Neutrophil (primary cell): Measurements from ENCODE around the gene RAB1A.
A peak's percentile ranks its signal among the peaks of the same experiment; 100 is the strongest.

ENCODE experiments used
- H3K27ac ChIP-seq: fragments of 200-600 bp; sonication (generic); 2 replicates; pipeline ENCODE4 v1.5.1; 2016; ENCODE audit warnings: mild to moderate bottlenecking, moderate library complexity
- H3K27me3 ChIP-seq: fragments of 200-600 bp; sonication (generic); 2 replicates; pipeline ENCODE4 v1.6.0; 2016; ENCODE audit warnings: mild to moderate bottlenecking
- H3K36me3 ChIP-seq: fragments of 200-600 bp; sonication (generic); 2 replicates; pipeline ENCODE4 v1.5.1; 2017
- H3K4me1 ChIP-seq, 2 experiments: fragments of 200-600 bp in 1 of 2; sonication (generic) in 1 of 2; 1 replicate in 1 of 2; 2 replicates in 1 of 2; pipeline versions ENCODE4 v1.5.1 to v1.6.1; 2013 to 2016; ENCODE audit warnings: low read depth in 1 of 2, low read length in 1 of 2, mild to moderate bottlenecking in 1 of 2, moderate library complexity in 1 of 2; ENCODE audit not compliant: control insufficient read depth in 1 of 2, insufficient read depth in 1 of 2
- H3K4me3 ChIP-seq, 2 experiments: fragments of 200-600 bp in 1 of 2; sonication (generic) in 1 of 2; 1 replicate in 1 of 2; 2 replicates in 1 of 2; pipeline ENCODE4 v1.5.1; 2013 to 2016; ENCODE audit warnings: low read depth in 1 of 2, low read length in 1 of 2, mild to moderate bottlenecking in 1 of 2, moderate library complexity in 1 of 2
- H3K9me3 ChIP-seq: fragments of 200-600 bp; sonication (generic); 2 replicates; pipeline ENCODE4 v1.5.1; 2016
- CTCF ChIP-seq: fragments of 200-600 bp; sonication (generic); IDR thresholded peaks from 2 replicates; pipeline ENCODE4 v1.5.1; 2016; ENCODE audit warnings: antibody characterized with exemption

The RAB1A gene

GRCh38 chr2:65075176-65075575, 54.7 kb downstream of the RAB1A start:
- TF ChIP-seq CTCF, result no peak
- no peak overlapping the region for H3K4me3 ChIP-seq
- peaks cover 84% of the 10 kb centered on the region for H3K36me3 ChIP-seq
- no peaks in the 10 kb centered on the region for H3K27me3 ChIP-seq
- H3K9me3 ChIP-seq, result no peaks in the 10 kb centered on the region
- peaks cover 3 to 5% of the 10 kb centered on the region in 2 experiments for H3K4me1 ChIP-seq
- peak overlapping the region; percentile 33 for H3K27ac ChIP-seq

- no peaks in the 10 kb centered on the region for H3K9me3 ChIP-seq
Observed at GRCh38 chr2:65073879-65074565, 55.9 kb downstream of the RAB1A start.

GRCh38 chr2:65072181-65072970, 57.5 kb downstream of the RAB1A start:
- Histone ChIP-seq H3K4me1 (peaks cover 10 to 11% of the 10 kb centered on the region in 2 experiments), H3K4me3 (no peak overlapping the region), H3K9me3 (no peaks in the 10 kb centered on the region), H3K27ac (peak overlapping the region; percentile 29), H3K27me3 (no peaks in the 10 kb centered on the region), H3K36me3 (peaks cover 58% of the 10 kb centered on the region)
- no peak for TF ChIP-seq CTCF

More at GRCh38 chr2:65073879-65074565, 55.9 kb downstream of the RAB1A start:
- no peak for TF ChIP-seq CTCF
- Histone ChIP-seq H3K4me3 (no peak overlapping the region), H3K36me3 (peaks cover 75% of the 10 kb centered on the region), H3K27ac (peak overlapping the region; percentile 23), H3K27me3 (no peaks in the 10 kb centered on the region), H3K4me1 (peaks cover 5 to 6% of the 10 kb centered on the region in 2 experiments)

GRCh38 chr2:65071499-65072180, 58.3 kb downstream of the RAB1A start:
- peaks cover 53% of the 10 kb centered on the region for H3K36me3 ChIP-seq

More at GRCh38 chr2:65071499-65072180, 58.3 kb downstream of the RAB1A start:
- Histone ChIP-seq H3K27me3 (no peaks in the 10 kb centered on the region), H3K4me1 (peaks cover 10 to 11% of the 10 kb centered on the region in 2 experiments), H3K9me3 (no peaks in the 10 kb centered on the region), H3K4me3 (no peak overlapping the region), H3K27ac (peak overlapping the region; percentile 29)
- no peak for TF ChIP-seq CTCF
